ENCODE data around the gene CCDC110.
A peak's percentile ranks its signal among the peaks of the same experiment; 100 is the strongest.

CCDC110 gene

DNA sequence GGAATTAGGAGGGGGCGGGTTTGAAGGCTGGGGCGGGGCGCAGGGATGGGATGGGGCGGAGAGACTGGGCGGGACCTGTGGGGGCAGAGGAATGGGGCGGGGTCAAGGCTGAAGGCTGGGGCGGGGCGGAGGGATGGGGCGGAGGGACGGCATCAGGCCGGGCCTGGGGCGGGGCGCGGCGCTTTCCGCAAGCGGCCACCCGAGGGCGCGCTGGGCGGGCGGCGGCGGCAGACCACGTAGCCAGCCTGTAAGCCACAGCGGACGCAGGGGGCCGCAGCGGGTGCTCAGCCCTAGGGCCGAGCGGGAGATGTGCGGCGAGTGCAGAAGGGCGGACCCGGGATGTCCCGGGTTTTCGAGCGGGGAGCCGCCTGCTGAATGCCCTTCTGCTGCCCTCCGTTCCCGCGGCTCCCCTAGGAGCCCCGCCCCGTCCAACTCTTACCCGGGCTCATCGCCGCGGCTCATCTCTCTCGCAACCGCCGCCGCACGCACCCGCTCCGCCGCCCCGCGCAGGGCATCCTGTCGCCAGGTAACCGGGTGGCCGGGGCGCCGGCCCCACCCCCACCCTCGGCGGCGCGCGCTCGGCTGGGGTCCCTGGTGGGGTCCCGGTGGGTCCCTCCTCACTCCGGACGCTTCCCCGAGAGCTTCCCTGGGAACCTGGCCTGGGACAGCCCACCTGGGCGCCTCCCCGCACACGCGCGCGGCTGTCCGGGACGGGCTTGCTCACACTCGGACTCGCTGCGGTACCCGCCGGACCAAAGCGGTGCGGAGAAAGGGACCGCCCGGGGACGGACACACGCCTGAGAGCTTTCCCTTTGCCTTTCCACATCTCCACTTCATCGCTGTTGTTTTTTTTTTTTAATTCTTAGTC is at the start of gene CCDC110:
Gene CCDC110, minus strand, starts transcription at position 499 of the 868 bp plus-strand sequence. Its CDS starts 50 bp downstream, at position 449.
- TF ChIP-seq ZFP30 (CRISPR knock-in tag; IDR thresholded peaks at IDR 0.05) = no peak
- TF ChIP-seq ZNF70 (CRISPR knock-in tag; IDR thresholded peaks at IDR 0.05) = no peak
- TF ChIP-seq TCF4 (CRISPR knock-in tag; IDR thresholded peaks at IDR 0.05; ENCODE audit: borderline replicate concordance) = no peak
- no peak for TF ChIP-seq PPARA (CRISPR knock-in tag; IDR thresholded peaks at IDR 0.05; ENCODE audit: borderline replicate concordance)
- TF ChIP-seq OSR1 (CRISPR knock-in tag; IDR thresholded peaks at IDR 0.05) = no peak
- no peak for TF ChIP-seq ZC3H10 (CRISPR knock-in tag; IDR thresholded peaks at IDR 0.05)
- no peak for TF ChIP-seq POU6F1 (CRISPR knock-in tag; IDR thresholded peaks at IDR 0.05; ENCODE audit: borderline replicate concordance, low read depth)
- TF ChIP-seq TSHZ2 (CRISPR knock-in tag; IDR thresholded peaks at IDR 0.05) = no peak
- no peak for TF ChIP-seq SNAI2 (CRISPR knock-in tag; IDR thresholded peaks at IDR 0.05)
- TF ChIP-seq ZNF565 (CRISPR knock-in tag; conservative IDR thresholded peaks at IDR 0.05; ENCODE audit: low read depth) = no peak
- no peak for TF ChIP-seq TOX (CRISPR knock-in tag; IDR thresholded peaks at IDR 0.05; ENCODE audit: borderline replicate concordance)
- TF ChIP-seq ZNF8 (CRISPR knock-in tag; IDR thresholded peaks at IDR 0.05) = no peak
- no peak for TF ChIP-seq ISL1 (CRISPR knock-in tag; IDR thresholded peaks at IDR 0.05)
- TF ChIP-seq PATZ1 (CRISPR knock-in tag; IDR thresholded peaks at IDR 0.05; ENCODE audit: borderline replicate concordance) = no peak
- no peak for TF ChIP-seq RARB (CRISPR knock-in tag; IDR thresholded peaks at IDR 0.05)
- TF ChIP-seq, protein P1, sequence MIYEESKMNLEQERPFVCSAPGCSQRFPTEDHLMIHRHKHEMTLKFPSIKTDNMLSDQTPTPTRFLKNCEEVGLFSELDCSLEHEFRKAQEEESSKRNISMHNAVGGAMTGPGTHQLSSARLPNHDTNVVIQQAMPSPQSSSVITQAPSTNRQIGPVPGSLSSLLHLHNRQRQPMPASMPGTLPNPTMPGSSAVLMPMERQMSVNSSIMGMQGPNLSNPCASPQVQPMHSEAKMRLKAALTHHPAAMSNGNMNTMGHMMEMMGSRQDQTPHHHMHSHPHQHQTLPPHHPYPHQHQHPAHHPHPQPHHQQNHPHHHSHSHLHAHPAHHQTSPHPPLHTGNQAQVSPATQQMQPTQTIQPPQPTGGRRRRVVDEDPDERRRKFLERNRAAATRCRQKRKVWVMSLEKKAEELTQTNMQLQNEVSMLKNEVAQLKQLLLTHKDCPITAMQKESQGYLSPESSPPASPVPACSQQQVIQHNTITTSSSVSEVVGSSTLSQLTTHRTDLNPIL (CRISPR knock-in tag; IDR thresholded peaks at IDR 0.05; ENCODE audit: low read depth) = no peak
- no peak for TF ChIP-seq BACH2 (CRISPR knock-in tag; IDR thresholded peaks at IDR 0.05; ENCODE audit: borderline replicate concordance)
- no peak for TF ChIP-seq ZFP3 (CRISPR knock-in tag; IDR thresholded peaks at IDR 0.05)
- TF ChIP-seq ARNTL (CRISPR knock-in tag; IDR thresholded peaks at IDR 0.05; ENCODE audit: borderline replicate concordance, low read depth) = no peak
- peak; percentile 97 for ATAC-seq

DNA sequence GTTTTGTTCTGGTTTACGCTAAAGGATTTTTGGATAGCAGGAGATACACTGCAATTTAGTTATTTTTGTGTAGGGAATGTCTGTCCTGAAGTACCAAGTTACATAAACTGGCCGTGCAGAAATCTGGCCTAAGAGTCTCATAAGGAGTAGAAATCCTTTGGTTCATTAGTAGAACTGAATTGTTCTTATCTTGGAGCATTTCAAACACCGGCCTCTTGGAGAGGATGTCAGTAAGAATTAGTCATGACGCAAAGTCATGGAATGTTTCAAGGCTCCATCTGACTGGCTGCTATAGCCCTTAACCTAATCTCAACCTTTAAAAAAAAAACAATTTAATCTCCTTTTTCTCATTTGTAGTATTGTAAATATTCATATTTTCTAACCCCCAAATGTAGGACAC is 48.6 kb upstream of the CCDC110 start:
- no peak for TF ChIP-seq ARNTL (CRISPR knock-in tag; IDR thresholded peaks at IDR 0.05; ENCODE audit: borderline replicate concordance, low read depth)
- no peak for TF ChIP-seq ESRRG (CRISPR knock-in tag; IDR thresholded peaks at IDR 0.05)
- no peak for TF ChIP-seq OSR1 (CRISPR knock-in tag; IDR thresholded peaks at IDR 0.05)
- TF ChIP-seq ISL1 (CRISPR knock-in tag; IDR thresholded peaks at IDR 0.05) = peak; percentile 34; the same call in 1 of the 2 replicates
- no peak for ATAC-seq

DNA sequence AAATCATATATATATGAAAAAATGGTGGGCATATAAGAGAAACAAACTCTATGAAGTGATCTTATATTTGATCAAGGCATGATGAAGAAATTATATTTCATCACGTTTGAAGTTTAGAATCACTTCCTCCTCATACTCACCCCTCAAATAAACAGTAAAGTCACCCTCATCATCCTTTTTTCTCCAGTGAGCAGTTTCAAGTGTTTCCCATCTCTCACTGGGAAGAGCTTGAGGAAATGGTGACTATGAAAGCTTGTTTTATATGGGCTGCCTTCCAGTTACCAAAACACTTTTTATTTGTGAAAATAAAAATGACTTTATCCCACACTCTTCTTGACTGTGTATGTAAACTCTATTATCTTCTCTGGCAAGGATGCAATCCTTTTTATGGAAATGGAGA is 47.0 kb upstream of the CCDC110 start:
- no peak for TF ChIP-seq ZNF70 (CRISPR knock-in tag; IDR thresholded peaks at IDR 0.05)
- no peak for TF ChIP-seq RARB (CRISPR knock-in tag; IDR thresholded peaks at IDR 0.05)
- TF ChIP-seq GLIS3 (CRISPR knock-in tag; IDR thresholded peaks at IDR 0.05) = no peak
- no peak for TF ChIP-seq OSR1 (CRISPR knock-in tag; IDR thresholded peaks at IDR 0.05)
- TF ChIP-seq ISL1 (CRISPR knock-in tag; IDR thresholded peaks at IDR 0.05) = no peak
- no peak for TF ChIP-seq POU6F1 (CRISPR knock-in tag; IDR thresholded peaks at IDR 0.05; ENCODE audit: borderline replicate concordance, low read depth)
- no peak for TF ChIP-seq ZFP3 (CRISPR knock-in tag; IDR thresholded peaks at IDR 0.05)
- ATAC-seq = no peak
